ENCODE measurements around the gene CAV3. TPM values are rescaled to one million over a fixed set of nuclear protein-coding genes. Genes with fewer than 3 reads are reported as not detected.
"Not testable (repeated sequence)": the region's sequence is repeated elsewhere in the genome, so short reads cannot be mapped to it uniquely, and the experiment has no call there.

Gene CAV3
- not detected in 2 replicates for total RNA-seq (2014; rRNA removed)
- Bru-seq, nascent RNA = percentile 24 among the genes with signal in this experiment
- BruChase-seq, experiment 1, labeled RNA remaining after a 6-hour chase = not detected
- BruChase-seq, experiment 2, labeled RNA remaining after a 2-hour chase = percentile 9 among the genes with signal in this experiment
- long read RNA-seq, partial matches to known transcripts = 0 of 1 reads
- long read RNA-seq, other reads (novel, unspliced or antisense) = 1 of 1 reads

- H3K4me1 ChIP-seq (ENCODE audit: insufficient read depth, low read length) = peaks cover 21% of the 10 kb centered on the region
- H4K20me1 ChIP-seq (ENCODE audit: low read length) = no peaks in the 10 kb centered on the region
- H3K9me2 ChIP-seq (replicated peaks; ENCODE audit: low read length) = no peaks in the 10 kb centered on the region
- no TSS peak for BruUV-seq (replicated peaks)
- no peak within 1 kb of the TSS for H3K27ac ChIP-seq (ENCODE audit: low read length)
- ATAC-seq (no peak), DNase-seq (no peak)
- no peak within 1 kb of the TSS for H3K4me3 ChIP-seq (ENCODE audit: low read length)
- TF ChIP-seq EZH2 (IDR thresholded peaks at IDR 0.05; ENCODE audit: low read length, unreplicated experiment) (no peak), EZH2phosphoT487 (IDR thresholded peaks at IDR 0.05; ENCODE audit: borderline replicate concordance, low read length) (no peak)
- TF ChIP-seq, protein P1, sequence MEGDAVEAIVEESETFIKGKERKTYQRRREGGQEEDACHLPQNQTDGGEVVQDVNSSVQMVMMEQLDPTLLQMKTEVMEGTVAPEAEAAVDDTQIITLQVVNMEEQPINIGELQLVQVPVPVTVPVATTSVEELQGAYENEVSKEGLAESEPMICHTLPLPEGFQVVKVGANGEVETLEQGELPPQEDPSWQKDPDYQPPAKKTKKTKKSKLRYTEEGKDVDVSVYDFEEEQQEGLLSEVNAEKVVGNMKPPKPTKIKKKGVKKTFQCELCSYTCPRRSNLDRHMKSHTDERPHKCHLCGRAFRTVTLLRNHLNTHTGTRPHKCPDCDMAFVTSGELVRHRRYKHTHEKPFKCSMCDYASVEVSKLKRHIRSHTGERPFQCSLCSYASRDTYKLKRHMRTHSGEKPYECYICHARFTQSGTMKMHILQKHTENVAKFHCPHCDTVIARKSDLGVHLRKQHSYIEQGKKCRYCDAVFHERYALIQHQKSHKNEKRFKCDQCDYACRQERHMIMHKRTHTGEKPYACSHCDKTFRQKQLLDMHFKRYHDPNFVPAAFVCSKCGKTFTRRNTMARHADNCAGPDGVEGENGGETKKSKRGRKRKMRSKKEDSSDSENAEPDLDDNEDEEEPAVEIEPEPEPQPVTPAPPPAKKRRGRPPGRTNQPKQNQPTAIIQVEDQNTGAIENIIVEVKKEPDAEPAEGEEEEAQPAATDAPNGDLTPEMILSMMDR (conservative IDR thresholded peaks at IDR 0.05; ENCODE audit: low read depth, low read length) = no peak
- no peak within 1 kb of the TSS for H3K4me2 ChIP-seq (ENCODE audit: low read length)
- H3K9ac ChIP-seq (ENCODE audit: low read length) = no peak within 1 kb of the TSS
- ChIA-PET CTCF (no interaction called here), POLR2A (ENCODE audit: unreplicated experiment) (interaction anchor here (0.7 kb wide), 1 partner anchor 172 kb away, joined by 3 read pairs; no protein-coding TSS in a partner anchor)
- intact Hi-C loops (cut with micrococcal nuclease) = no loop called here
- no peaks in the 10 kb centered on the region for H3K9me3 ChIP-seq (ENCODE audit: low read length)
- H3K36me3 ChIP-seq (ENCODE audit: low read depth, low read length) = no peaks in the 10 kb centered on the region
- H2AFZ ChIP-seq (ENCODE audit: low read length) = peak within 1 kb of the TSS; percentile 21; the same call in 1 of the 2 replicates
- no peaks in the 10 kb centered on the region for H3F3A ChIP-seq (ENCODE audit: low read length, unreplicated experiment)
- H3K27me3 ChIP-seq (ENCODE audit: low read length) = no peaks in the 10 kb centered on the region
- H3K79me2 ChIP-seq (ENCODE audit: low read length) = no peaks in the 10 kb centered on the region
These were observed at the start of gene CAV3 for GRCh38 chr3:8733332-8734094. Gene CAV3 (plus strand): TSS chr3:8733802. CDS start chr3:8733877, 75 bp downstream.

DNA sequence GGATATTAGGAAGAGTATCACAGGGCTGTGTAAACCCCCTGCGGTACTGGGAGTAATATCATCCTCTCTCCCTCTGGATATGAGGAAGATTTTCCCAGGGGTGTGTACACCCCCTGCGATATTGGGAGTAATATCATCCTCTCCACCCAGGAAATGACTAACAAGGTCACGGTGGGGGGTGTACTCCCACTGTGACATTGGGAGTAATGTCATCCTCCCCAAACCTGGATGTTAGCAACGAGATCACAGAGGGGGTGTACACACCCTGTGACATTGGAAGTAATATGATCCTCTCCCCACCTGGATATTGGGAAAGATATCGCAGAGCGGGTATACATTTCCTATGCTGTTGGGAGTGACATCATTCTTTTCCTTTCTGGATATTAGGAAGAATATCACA, 48.6 kb upstream of the CAV3 start:
- H3K27ac ChIP-seq (ENCODE audit: low read length); BruUV-seq (replicated peaks); H3K9me2 ChIP-seq (replicated peaks; ENCODE audit: low read length); H3K9ac ChIP-seq (ENCODE audit: low read length); H3K79me2 ChIP-seq (ENCODE audit: low read length); H2AFZ ChIP-seq (ENCODE audit: low read length); H3K4me3 ChIP-seq (ENCODE audit: low read length); H3K36me3 ChIP-seq (ENCODE audit: low read depth, low read length); CTCF ChIA-PET; H3K27me3 ChIP-seq (ENCODE audit: low read length); H3K9me3 ChIP-seq (ENCODE audit: low read length); ATAC-seq; H3F3A ChIP-seq (ENCODE audit: low read length, unreplicated experiment); POLR2A ChIA-PET (ENCODE audit: unreplicated experiment); H4K20me1 ChIP-seq (ENCODE audit: low read length): not testable (repeated sequence)
- Histone ChIP-seq H3K4me1 (ENCODE audit: insufficient read depth, low read length) (peaks cover 33% of the 10 kb centered on the region), H3K4me2 (ENCODE audit: low read length) (0 out of 2 replicates have a peak overlapping the region, but pooled peaks have one; percentile 26)
- DNase-seq = peak; percentile 43
- intact Hi-C loops (cut with micrococcal nuclease) = loop anchor here (5.0 to 10.0 kb wide), 2 partner anchors 182 to 280 kb away; partner anchors contain the start of gene RAD18

DNA sequence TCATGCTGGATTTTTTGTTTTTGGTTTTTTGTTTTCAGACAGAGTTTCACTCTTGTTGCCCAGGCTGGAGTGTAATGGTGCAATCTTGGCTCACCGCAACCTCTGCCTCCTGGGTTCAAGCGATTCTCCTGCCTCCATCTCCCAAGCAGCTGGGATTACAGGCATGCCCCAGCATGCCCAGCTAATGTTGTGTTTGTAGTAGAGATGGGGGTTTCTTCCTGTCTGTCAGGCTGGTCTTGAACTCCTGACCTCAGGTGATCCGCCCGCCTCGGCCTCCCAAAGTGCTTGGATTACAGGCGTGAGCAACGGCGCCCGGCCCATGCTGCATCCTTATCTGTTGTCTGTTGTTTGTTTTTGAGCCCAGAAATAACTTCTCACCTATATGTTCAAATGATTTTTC, 42.3 kb upstream of the CAV3 start:
- BruUV-seq (replicated peaks); H3K9ac ChIP-seq (ENCODE audit: low read length): not testable (repeated sequence)

More for the DNA sequence above, 42.3 kb upstream of the CAV3 start:
- H4K20me1 ChIP-seq (ENCODE audit: low read length); H3K27me3 ChIP-seq (ENCODE audit: low read length); H3K4me2 ChIP-seq (ENCODE audit: low read length); H3K4me3 ChIP-seq (ENCODE audit: low read length); CTCF ChIA-PET; H3K27ac ChIP-seq (ENCODE audit: low read length); ATAC-seq; H3F3A ChIP-seq (ENCODE audit: low read length, unreplicated experiment); H3K36me3 ChIP-seq (ENCODE audit: low read depth, low read length); DNase-seq; H3K9me3 ChIP-seq (ENCODE audit: low read length); H3K9me2 ChIP-seq (replicated peaks; ENCODE audit: low read length); POLR2A ChIA-PET (ENCODE audit: unreplicated experiment); H2AFZ ChIP-seq (ENCODE audit: low read length); H3K79me2 ChIP-seq (ENCODE audit: low read length); intact Hi-C loops (cut with micrococcal nuclease); H3K4me1 ChIP-seq (ENCODE audit: insufficient read depth, low read length): not testable (repeated sequence)
